IPS DF 4.7 (cell line): Measurements from ENCODE around the gene PSPH.

ENCODE experiments used
- DNase-seq: peaks from one replicate; pipeline ENCODE4 v3.0.0-alpha.2; 2013; ENCODE audit warnings: low spot score; ENCODE audit errors: extremely low read depth

PSPH gene

GRCh38 chr7:56007167-56007652 lies 44.0 kb downstream of the PSPH start:
- no peak for DNase-seq

DNA sequence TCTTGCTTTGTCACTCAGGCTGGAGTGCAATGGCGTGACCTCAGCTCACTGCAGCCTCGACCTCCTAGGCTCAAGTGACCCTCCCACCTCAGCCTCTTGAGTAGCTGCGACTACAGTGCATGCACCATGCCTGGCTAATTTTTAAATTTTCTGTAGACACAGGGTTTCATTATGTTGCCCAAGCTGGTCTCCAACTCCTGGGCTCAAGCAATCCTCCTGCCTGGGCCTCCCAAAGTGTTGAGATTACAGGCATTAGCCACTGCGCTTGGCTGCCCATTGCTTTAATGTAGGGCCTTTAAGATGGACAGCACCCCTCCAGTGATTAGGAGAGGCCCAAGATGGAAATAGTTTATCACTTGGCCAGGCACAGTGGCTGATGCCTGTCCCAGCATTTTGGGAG lies 47.5 kb downstream of the PSPH start:
- DNase-seq: no peak

GRCh38 chr7:55996856-55997500 lies 54.3 kb downstream of the PSPH start:
- no peak for DNase-seq

DNA sequence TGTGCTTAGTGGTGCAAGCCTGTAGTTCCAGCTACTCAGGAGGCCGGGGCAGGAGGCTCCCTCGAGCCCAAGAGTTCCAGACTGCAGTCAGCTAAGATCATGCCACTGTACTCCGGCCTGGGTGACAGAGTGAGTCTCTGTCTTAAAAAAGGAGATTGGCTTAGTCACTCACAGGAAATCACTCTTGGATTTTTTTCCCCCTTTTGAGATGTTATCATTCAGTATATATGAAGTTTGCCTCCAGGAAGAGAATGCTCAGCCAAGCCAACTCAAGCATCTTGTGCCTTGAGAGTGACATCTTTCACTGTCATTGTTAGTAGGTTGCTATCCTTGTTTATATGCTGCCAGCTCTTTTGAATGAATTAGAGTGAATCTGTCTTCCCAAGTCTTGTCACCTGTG lies 58.9 kb downstream of the PSPH start:
- no peak for DNase-seq

DNA sequence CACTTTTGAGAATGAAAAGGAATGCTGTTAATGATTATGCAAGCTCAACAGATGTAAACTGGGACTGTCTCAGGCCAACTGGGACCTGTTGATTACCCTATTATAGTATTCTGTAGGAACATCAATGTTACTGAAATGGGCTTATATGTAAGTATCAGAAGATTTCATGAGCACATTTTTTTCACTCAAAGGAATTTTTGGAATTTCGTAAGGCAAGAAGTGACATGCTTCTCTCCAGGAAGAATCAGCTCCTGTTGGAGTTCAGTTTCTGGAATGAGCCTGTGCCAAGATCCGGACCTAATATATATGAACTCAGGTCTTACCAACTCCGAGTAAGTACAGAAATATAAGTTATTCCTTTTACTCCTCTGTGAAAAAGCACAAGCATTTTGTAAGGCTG lies 67.7 kb downstream of the PSPH start:
- DNase-seq: no peak

DNA sequence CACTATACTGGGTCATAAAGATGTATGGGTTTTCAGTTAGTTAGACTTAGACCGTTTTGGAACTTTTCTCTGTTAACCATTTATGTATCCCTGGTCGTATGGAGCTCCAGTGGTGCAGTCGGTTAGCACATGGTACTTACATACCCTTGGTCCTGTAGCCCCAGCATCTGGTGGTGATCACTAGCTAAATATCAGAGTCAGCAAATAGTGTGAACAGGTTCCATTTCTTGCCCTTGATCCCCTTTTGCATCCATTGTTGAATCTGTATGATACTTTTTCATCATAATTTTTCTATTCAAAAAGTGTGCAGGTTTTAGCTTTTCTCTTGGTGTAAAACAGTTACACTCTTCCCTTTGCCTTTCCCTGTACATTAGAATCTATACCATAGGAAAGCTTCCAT lies 71.0 kb downstream of the PSPH start:
- DNase-seq: no peak

- DNase-seq: no peak
Observed at GRCh38 chr7:55977831-55978230, 73.4 kb downstream of the PSPH start.

GRCh38 chr7:55975988-55976633 lies 75.1 kb downstream of the PSPH start:
- DNase-seq: no peak

DNA sequence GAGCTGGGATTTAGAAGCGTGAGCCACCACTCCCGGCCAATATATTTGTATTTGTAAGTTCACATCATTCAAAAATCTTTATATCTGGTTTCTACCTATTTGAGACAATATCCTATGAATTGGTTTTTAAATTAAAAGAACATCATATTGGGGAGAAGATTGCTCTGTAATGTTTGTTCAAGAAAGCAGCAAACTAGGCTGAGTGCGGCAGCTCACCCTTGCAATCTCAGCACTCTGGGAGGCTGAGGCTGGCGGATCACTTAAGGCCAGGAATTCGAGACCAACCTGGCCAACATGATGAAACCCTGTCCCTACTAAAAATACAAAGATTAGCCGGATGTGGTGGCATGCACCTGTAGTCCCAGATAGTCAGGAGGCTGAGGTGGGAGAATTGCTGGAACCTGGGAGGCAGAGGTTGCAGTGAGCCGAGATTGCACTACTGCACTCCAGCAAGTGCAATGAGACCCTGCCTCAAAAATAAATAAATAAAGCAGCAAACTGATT lies 77.4 kb downstream of the PSPH start:
- DNase-seq: no peak

GRCh38 chr7:55970978-55971377 lies 80.3 kb downstream of the PSPH start:
- no peak for DNase-seq

DNA sequence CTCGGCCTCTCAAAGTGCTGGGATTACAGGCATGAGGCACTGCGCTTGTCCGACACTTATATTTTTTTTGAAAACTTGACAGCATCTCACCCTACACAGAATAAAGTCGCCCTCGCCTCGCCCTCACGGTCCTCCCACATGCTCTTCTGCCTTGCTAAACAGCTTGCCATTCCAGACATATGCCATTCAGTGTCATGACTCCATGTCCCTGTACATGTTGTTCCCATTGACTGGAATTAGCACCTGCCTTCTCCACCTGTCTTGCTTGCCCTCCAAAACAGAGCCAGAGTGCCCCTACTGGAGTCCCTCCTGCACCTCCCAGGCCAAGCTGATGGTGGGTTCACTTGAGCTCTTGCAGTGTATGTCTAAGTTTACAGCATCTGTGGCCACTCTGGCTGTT lies 80.7 kb downstream of the PSPH start:
- DNase-seq: no peak

- no peak for DNase-seq
Observed at GRCh38 chr7:55969391-55969790, 81.9 kb downstream of the PSPH start.

GRCh38 chr7:55966851-55967250 lies 84.4 kb downstream of the PSPH start:
- no peak for DNase-seq

GRCh38 chr7:55965805-55966421 lies 85.3 kb downstream of the PSPH start:
- no peak for DNase-seq

- DNase-seq: no peak
Observed at GRCh38 chr7:55965100-55965470, 86.2 kb downstream of the PSPH start.

- DNase-seq: no peak
Observed at GRCh38 chr7:55964261-55965099, 86.8 kb downstream of the PSPH start, which contains the start of gene NIPSNAP2. NIPSNAP2 (plus strand) TSS chr7:55964585; CDS start chr7:55964610, 25 bp downstream.

DNA sequence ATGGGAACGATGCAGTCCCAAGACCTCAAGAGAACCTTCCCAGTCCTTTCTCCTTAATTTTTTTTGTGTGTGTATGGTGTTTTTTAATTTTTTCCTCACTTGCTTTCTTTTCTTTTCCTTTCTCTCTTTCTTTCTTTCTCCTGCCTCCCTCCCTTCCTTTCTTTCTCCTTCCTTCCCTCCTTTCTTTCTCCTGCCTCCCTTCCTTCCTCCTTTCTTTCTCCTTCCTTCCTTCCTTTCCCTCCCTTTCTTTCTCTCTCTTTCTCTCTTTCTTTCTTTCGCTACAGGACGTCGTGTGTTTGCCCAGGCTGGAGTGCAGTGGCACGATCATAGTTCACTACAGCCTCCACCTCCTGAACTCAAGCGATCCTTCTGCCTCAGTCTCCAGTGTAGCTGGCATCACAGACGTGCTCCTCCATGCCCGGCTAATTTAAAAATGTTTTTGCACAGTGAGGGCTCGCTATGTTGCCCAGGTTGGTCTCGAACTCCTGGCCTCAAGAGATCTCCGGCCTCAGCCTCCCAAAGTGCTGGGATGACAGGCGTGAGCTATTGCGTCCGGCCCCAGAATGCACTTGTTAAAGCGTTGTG lies 87.6 kb downstream of the PSPH start:
- no peak for DNase-seq

- no peak for DNase-seq
Observed at GRCh38 chr7:55962014-55962413, 89.2 kb downstream of the PSPH start.
